Fibroblast of pulmonary artery (primary cell): ENCODE results near the gene ALK.

Source experiments
- DNase-seq: peaks from one replicate; pipeline ENCODE4 v3.0.0-alpha.2; 2010; ENCODE audit warnings: low read depth
- H3K4me3 ChIP-seq: replicated peaks from 2 replicates; pipeline ENCODE4 v1.5.1; 2011; ENCODE audit warnings: low read depth, mild to moderate bottlenecking, control low read depth, low read length, moderate library complexity
- CTCF ChIP-seq: IDR thresholded peaks from 2 replicates; pipeline ENCODE4 v1.5.1; 2011; ENCODE audit warnings: mild to moderate bottlenecking, control low read depth, low read length, inconsistent platforms; ENCODE audit errors: missing control alignments

The ALK gene

GRCh38 chr2:29272311-29272710 lies 649.1 kb downstream of the ALK start:
- TF ChIP-seq CTCF = no peak
- no peak overlapping the region for H3K4me3 ChIP-seq
- no peak for DNase-seq

- no peak for DNase-seq
- H3K4me3 ChIP-seq = no peak overlapping the region
- TF ChIP-seq CTCF = no peak
These were observed 650.7 kb downstream of the ALK start for GRCh38 chr2:29270701-29271121.

GRCh38 chr2:29269765-29270109 lies 651.6 kb downstream of the ALK start:
- no peak for TF ChIP-seq CTCF
- no peak for DNase-seq
- H3K4me3 ChIP-seq = no peak overlapping the region

- H3K4me3 ChIP-seq = no peak overlapping the region
- TF ChIP-seq CTCF = no peak
- no peak for DNase-seq
These were observed 652.2 kb downstream of the ALK start for GRCh38 chr2:29269095-29269764.

- no peak overlapping the region for H3K4me3 ChIP-seq
- no peak for DNase-seq
- TF ChIP-seq CTCF = no peak
These were observed 653.7 kb downstream of the ALK start for GRCh38 chr2:29267720-29268119.

- TF ChIP-seq CTCF = no peak
- no peak for DNase-seq
- no peak overlapping the region for H3K4me3 ChIP-seq
These were observed 657.5 kb downstream of the ALK start for GRCh38 chr2:29263886-29264285.

- TF ChIP-seq CTCF = no peak
- no peak overlapping the region for H3K4me3 ChIP-seq
- DNase-seq = no peak
These were observed 658.6 kb downstream of the ALK start for GRCh38 chr2:29262681-29263260.
